HepG2 (cell line): Measurements from ENCODE around the gene CNKSR3. TPM values are rescaled to one million over a fixed set of nuclear protein-coding genes. Genes with fewer than 3 reads are reported as not detected.

Source experiments
- DRAP1 ChIP-seq: IDR thresholded peaks from 2 replicates; pipeline ENCODE4 v1.6.1; 2016; ENCODE audit warnings: missing genetic modification reagents, missing compliant biosample characterization
- GATA4 ChIP-seq: sonication (generic); IDR thresholded peaks from 2 replicates; pipeline ENCODE4 v1.6.1; 2016; ENCODE audit warnings: antibody characterized with exemption, low read depth, borderline replicate concordance
- HMG20B ChIP-seq: conservative IDR thresholded peaks from 2 replicates; pipeline ENCODE4 v1.6.1; 2016; ENCODE audit warnings: missing genetic modification reagents, missing compliant biosample characterization
- IRF2 ChIP-seq: IDR thresholded peaks from 2 replicates; pipeline ENCODE4 v1.6.1; 2018; ENCODE audit warnings: missing genetic modification reagents, missing compliant biosample characterization
- JUN ChIP-seq: sonication (generic); formaldehyde crosslinking; IDR thresholded peaks from 2 replicates; pipeline ENCODE4 v1.4.0; 2020; ENCODE audit warnings: mild to moderate bottlenecking, missing genetic modification reagents
- KAT8 ChIP-seq: IDR thresholded peaks from 2 replicates; pipeline ENCODE4 v1.6.1; 2016; ENCODE audit warnings: missing genetic modification reagents, missing compliant biosample characterization
- MAZ ChIP-seq, 2 experiments: sonication (generic) in 1 of 2; formaldehyde crosslinking in 1 of 2; IDR thresholded peaks; 2 replicates each; pipeline versions ENCODE4 v1.5.0 to v1.6.1; 2012 to 2020; ENCODE audit warnings: low read depth in 2 of 2, mild to moderate bottlenecking in 2 of 2, borderline replicate concordance in 1 of 2, improper control_type of control experiment in 1 of 2, low read length in 1 of 2, missing genetic modification reagents in 1 of 2, moderate library complexity in 1 of 2
- RBM22 ChIP-seq: fragments of 200-400 bp; formaldehyde crosslinking; optimal IDR thresholded peaks from 2 replicates; pipeline ENCODE3; 2017; ENCODE audit warnings: mild to moderate bottlenecking, low read length, moderate library complexity
- SMARCE1 ChIP-seq: fragments of 450-650 bp; IDR thresholded peaks from 2 replicates; pipeline ENCODE4 v1.6.1; 2017; ENCODE audit warnings: borderline replicate concordance
- ZBTB34 ChIP-seq: sonication (generic); formaldehyde crosslinking; IDR thresholded peaks from 2 replicates; pipeline ENCODE4 v1.8.0; 2022; ENCODE audit warnings: mild to moderate bottlenecking, missing genetic modification reagents
- ZNF224 ChIP-seq: sonication (generic); formaldehyde crosslinking; IDR thresholded peaks from 2 replicates; pipeline ENCODE4 v1.5.0; 2020; ENCODE audit warnings: mild to moderate bottlenecking, missing genetic modification reagents
- ZNF331 ChIP-seq: sonication (generic); formaldehyde crosslinking; IDR thresholded peaks from 2 replicates; pipeline ENCODE4 v1.4.0; 2020; ENCODE audit warnings: missing genetic modification reagents
- ZNF337 ChIP-seq: sonication (generic); formaldehyde crosslinking; IDR thresholded peaks from 2 replicates; pipeline ENCODE4 v1.5.1; 2020; ENCODE audit warnings: missing genetic modification reagents, low read depth, mild to moderate bottlenecking, borderline replicate concordance
- ZNF496 ChIP-seq: sonication (generic); formaldehyde crosslinking; IDR thresholded peaks from 2 replicates; pipeline ENCODE4 v1.8.1; 2023; ENCODE audit warnings: mild to moderate bottlenecking, moderate library complexity, missing genetic modification reagents; ENCODE audit not compliant: insufficient replicate concordance
- ZNF567 ChIP-seq: sonication (generic); formaldehyde crosslinking; IDR thresholded peaks from 2 replicates; pipeline ENCODE4 v1.8.1; 2023; ENCODE audit warnings: mild to moderate bottlenecking, missing genetic modification reagents, borderline replicate concordance
- polyA plus RNA-seq, 8 experiments: library from polyadenylated mRNA; depleted of rRNA in 3 of 8; stranded (reverse) in 7 of 8; unstranded in 1 of 8; fragments of >200 nt; fragmentation: Illumina TruSeq in 4 of 8; extraction: Trizol in 4 of 8; gene quantifications; 2 replicates each; pipeline versions ENCODE4 v1.2.1 to v1.2.3, GENCODE V29; 2011 to 2016; ENCODE audit warnings: low read depth in 4 of 8, missing spikeins in 1 of 8, mixed read lengths in 1 of 8; ENCODE audit not compliant: insufficient read depth in 1 of 8
- total RNA-seq, 5 experiments: library from RNA; depleted of rRNA; stranded (reverse); fragments of >200 nt; fragmentation: Illumina TruSeq; extraction: Trizol; gene quantifications; 2 replicates each; pipeline ENCODE4 v1.2.3, GENCODE V29; 2016; ENCODE audit warnings: low read depth in 1 of 5
- TF ChIP-seq, protein P1 (sequence below): IDR thresholded peaks from 2 replicates; pipeline ENCODE4 v1.4.0; 2020; ENCODE audit warnings: mild to moderate bottlenecking, missing genetic modification reagents
- TF ChIP-seq, protein P2 (sequence below): sonication (generic); formaldehyde crosslinking; IDR thresholded peaks from 2 replicates; pipeline ENCODE4 v1.8.1; 2023; ENCODE audit warnings: mild to moderate bottlenecking, missing genetic modification reagents
- TF ChIP-seq, protein P3 (sequence below): sonication (generic); formaldehyde crosslinking; IDR thresholded peaks from 2 replicates; pipeline ENCODE4 v1.9.0; 2021; ENCODE audit warnings: missing genetic modification reagents, borderline replicate concordance

CNKSR3 gene
- total and polyA plus RNA-seq, 2 of the 13 experiments (the other 11 are each of a cell fraction or from before 2014, with no cell fraction given): 9.2 to 38.6 TPM

DNA sequence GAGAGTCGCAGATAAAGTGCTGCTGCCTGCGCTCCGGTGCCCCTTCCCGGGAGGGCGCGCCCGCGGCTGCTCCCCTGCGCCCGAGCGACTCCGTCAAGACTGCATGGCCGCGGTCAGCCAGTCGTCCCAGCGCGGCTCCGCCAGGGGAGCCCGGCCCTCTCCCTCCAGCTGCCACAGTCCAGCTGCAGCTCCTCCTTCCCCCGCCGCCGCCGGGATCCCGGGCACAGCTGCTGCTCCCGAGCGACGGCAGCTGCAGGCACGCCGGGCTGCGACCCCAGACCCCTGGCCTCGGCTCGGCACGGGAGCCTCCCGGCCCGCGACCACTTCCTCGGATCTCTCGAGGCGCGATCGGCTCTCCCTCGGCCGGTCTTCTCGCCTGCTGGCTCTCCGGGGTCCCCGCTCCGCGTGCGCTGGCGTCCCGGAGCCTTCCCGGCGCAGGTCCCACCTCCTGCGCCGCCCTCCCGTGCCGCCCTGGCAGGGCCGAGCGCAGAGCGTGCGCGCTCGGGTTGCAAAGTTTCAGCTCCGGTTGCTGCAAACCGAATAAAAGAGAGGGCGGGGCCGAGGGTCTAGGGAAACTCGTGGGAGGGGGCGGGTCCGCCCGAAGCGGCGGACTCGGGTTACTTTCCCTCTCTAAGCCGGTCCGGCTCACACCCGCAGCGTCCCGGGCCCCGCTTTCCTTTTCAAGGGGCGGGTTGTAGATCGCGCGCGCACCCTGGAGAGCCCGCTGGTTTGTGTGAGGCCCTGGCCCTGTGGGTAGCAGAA, at the start of gene CNKSR3 (continued):
- no peak; the same call in 1 of the 2 replicates for TF ChIP-seq ZBTB34 (CRISPR knock-in tag)
- TF ChIP-seq ZNF331 (CRISPR knock-in tag): peak; percentile 72
- TF ChIP-seq, protein P1, sequence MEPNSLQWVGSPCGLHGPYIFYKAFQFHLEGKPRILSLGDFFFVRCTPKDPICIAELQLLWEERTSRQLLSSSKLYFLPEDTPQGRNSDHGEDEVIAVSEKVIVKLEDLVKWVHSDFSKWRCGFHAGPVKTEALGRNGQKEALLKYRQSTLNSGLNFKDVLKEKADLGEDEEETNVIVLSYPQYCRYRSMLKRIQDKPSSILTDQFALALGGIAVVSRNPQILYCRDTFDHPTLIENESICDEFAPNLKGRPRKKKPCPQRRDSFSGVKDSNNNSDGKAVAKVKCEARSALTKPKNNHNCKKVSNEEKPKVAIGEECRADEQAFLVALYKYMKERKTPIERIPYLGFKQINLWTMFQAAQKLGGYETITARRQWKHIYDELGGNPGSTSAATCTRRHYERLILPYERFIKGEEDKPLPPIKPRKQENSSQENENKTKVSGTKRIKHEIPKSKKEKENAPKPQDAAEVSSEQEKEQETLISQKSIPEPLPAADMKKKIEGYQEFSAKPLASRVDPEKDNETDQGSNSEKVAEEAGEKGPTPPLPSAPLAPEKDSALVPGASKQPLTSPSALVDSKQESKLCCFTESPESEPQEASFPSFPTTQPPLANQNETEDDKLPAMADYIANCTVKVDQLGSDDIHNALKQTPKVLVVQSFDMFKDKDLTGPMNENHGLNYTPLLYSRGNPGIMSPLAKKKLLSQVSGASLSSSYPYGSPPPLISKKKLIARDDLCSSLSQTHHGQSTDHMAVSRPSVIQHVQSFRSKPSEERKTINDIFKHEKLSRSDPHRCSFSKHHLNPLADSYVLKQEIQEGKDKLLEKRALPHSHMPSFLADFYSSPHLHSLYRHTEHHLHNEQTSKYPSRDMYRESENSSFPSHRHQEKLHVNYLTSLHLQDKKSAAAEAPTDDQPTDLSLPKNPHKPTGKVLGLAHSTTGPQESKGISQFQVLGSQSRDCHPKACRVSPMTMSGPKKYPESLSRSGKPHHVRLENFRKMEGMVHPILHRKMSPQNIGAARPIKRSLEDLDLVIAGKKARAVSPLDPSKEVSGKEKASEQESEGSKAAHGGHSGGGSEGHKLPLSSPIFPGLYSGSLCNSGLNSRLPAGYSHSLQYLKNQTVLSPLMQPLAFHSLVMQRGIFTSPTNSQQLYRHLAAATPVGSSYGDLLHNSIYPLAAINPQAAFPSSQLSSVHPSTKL (CRISPR knock-in tag): peak; percentile 82
- peak; percentile 98 for TF ChIP-seq DRAP1 (CRISPR knock-in tag)
- TF ChIP-seq, protein P2, sequence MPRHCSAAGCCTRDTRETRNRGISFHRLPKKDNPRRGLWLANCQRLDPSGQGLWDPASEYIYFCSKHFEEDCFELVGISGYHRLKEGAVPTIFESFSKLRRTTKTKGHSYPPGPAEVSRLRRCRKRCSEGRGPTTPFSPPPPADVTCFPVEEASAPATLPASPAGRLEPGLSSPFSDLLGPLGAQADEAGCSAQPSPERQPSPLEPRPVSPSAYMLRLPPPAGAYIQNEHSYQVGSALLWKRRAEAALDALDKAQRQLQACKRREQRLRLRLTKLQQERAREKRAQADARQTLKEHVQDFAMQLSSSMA (CRISPR knock-in tag): no peak
- no peak; the same call in 1 of the 2 replicates for TF ChIP-seq ZNF337 (CRISPR knock-in tag)
- peak; percentile 80 for TF ChIP-seq MAZ (IDR thresholded peaks at IDR 0.05; ENCODE audit: borderline replicate concordance, low read depth, low read length)
- peak; percentile 90 for TF ChIP-seq MAZ (CRISPR knock-in tag; IDR thresholded peaks at IDR 0.05; ENCODE audit: low read depth)
- TF ChIP-seq GATA4: peak; percentile 19; the same call in 1 of the 2 replicates
- no peak for TF ChIP-seq ZNF496 (CRISPR knock-in tag)
- 0 out of 2 replicates have a peak, but pooled peaks have one; percentile 67 for TF ChIP-seq ZNF567
- peak; percentile 93 for TF ChIP-seq IRF2 (CRISPR knock-in tag)
- TF ChIP-seq SMARCE1: no peak
- TF ChIP-seq HMG20B (CRISPR knock-in tag): no peak
- no peak; the same call in 1 of the 2 replicates for TF ChIP-seq JUN (CRISPR knock-in tag)
- no peak for TF ChIP-seq RBM22
- TF ChIP-seq ZNF224: no peak; the same call in 1 of the 2 replicates
- TF ChIP-seq, protein P3, sequence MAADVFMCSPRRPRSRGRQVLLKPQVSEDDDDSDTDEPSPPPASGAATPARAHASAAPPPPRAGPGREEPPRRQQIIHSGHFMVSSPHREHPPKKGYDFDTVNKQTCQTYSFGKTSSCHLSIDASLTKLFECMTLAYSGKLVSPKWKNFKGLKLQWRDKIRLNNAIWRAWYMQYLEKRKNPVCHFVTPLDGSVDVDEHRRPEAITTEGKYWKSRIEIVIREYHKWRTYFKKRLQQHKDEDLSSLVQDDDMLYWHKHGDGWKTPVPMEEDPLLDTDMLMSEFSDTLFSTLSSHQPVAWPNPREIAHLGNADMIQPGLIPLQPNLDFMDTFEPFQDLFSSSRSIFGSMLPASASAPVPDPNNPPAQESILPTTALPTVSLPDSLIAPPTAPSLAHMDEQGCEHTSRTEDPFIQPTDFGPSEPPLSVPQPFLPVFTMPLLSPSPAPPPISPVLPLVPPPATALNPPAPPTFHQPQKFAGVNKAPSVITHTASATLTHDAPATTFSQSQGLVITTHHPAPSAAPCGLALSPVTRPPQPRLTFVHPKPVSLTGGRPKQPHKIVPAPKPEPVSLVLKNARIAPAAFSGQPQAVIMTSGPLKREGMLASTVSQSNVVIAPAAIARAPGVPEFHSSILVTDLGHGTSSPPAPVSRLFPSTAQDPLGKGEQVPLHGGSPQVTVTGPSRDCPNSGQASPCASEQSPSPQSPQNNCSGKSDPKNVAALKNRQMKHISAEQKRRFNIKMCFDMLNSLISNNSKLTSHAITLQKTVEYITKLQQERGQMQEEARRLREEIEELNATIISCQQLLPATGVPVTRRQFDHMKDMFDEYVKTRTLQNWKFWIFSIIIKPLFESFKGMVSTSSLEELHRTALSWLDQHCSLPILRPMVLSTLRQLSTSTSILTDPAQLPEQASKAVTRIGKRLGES (CRISPR knock-in tag): peak; percentile 65; the same call in 1 of the 2 replicates
- TF ChIP-seq KAT8 (CRISPR knock-in tag): peak; percentile 81; the same call in 1 of the 2 replicates
